Measurements from ENCODE around the gene FAP.

- TF ChIP-seq CTCF (IDR thresholded peaks at IDR 0.05) (no peak), EZH2 (IDR thresholded peaks at IDR 0.05) (no peak), EZH2phosphoT487 (IDR thresholded peaks at IDR 0.05) (no peak)
Measured at GRCh38 chr2:162252153-162252552, 8.9 kb upstream of the FAP start.

Measured in neural progenitor cell (in vitro differentiated cells).